ENCODE results near the gene RASSF8. TPM values are rescaled to one million over a fixed set of nuclear protein-coding genes. Genes with fewer than 3 reads are reported as not detected.

The RASSF8 gene
- total RNA-seq, 1 donor from 2014 or later: 77.0 TPM

- Histone ChIP-seq H4K20me1 (ENCODE audit: low read depth) (peaks cover 20% of the 10 kb centered on the region), H3F3A (ENCODE audit: low read depth) (peaks cover 52% of the 10 kb centered on the region), H3K27ac (no peak overlapping the region), H3K36me3 (no peaks in the 10 kb centered on the region), H3K4me1 (peaks cover 19% of the 10 kb centered on the region), H3K27me3 (peaks cover 100% of the 10 kb centered on the region), H3K4me3 (no peak overlapping the region), H3K4me2 (no peak overlapping the region), H2AFZ (replicated peaks) (no peak overlapping the region), H3K9me3 (ENCODE audit: low read depth) (no peaks in the 10 kb centered on the region), H3K9ac (no peak overlapping the region), H3K79me2 (ENCODE audit: low read depth) (no peaks in the 10 kb centered on the region)
- TF ChIP-seq EZH2phosphoT487 (IDR thresholded peaks at IDR 0.05) (no peak), CTCF (IDR thresholded peaks at IDR 0.05) (no peak)
- no peak overlapping the region for H3K4me3 Mint-ChIP-seq
- H3K27me3 Mint-ChIP-seq (ENCODE audit: insufficient read depth, low read depth): peaks cover 15% of the 10 kb centered on the region
- no peaks in the 10 kb centered on the region for H3K9me3 Mint-ChIP-seq
- DNase-seq (ENCODE audit: low spot score): no peak
- H3K27ac Mint-ChIP-seq: no peak overlapping the region
- H3K36me3 Mint-ChIP-seq: no peaks in the 10 kb centered on the region
- peaks cover 36% of the 10 kb centered on the region for H3K4me1 Mint-ChIP-seq
These were observed 158.6 kb downstream of the RASSF8 start for GRCh38 chr12:26116829-26117715.

GRCh38 chr12:26118308-26118707 is 159.8 kb downstream of the RASSF8 start:
- Mint-ChIP-seq H3K27me3 (ENCODE audit: insufficient read depth, low read depth) (peaks cover 19% of the 10 kb centered on the region), H3K36me3 (no peaks in the 10 kb centered on the region), H3K4me3 (no peak overlapping the region), H3K9me3 (no peaks in the 10 kb centered on the region), H3K27ac (no peak overlapping the region), H3K4me1 (peaks cover 28% of the 10 kb centered on the region)
- no peak overlapping the region for H2AFZ ChIP-seq (replicated peaks)
- TF ChIP-seq EZH2 (IDR thresholded peaks at IDR 0.05): no peak
- TF ChIP-seq EZH2phosphoT487 (IDR thresholded peaks at IDR 0.05): no peak
- no peak for TF ChIP-seq CTCF (IDR thresholded peaks at IDR 0.05)
- no peaks in the 10 kb centered on the region for H3K9me3 ChIP-seq (ENCODE audit: low read depth)
- no peak overlapping the region for H3K27ac ChIP-seq
- no peak for DNase-seq (ENCODE audit: low spot score)
- H3K27me3 ChIP-seq: peaks cover 100% of the 10 kb centered on the region
- no peak overlapping the region for H3K4me2 ChIP-seq
- H3F3A ChIP-seq (ENCODE audit: low read depth): peaks cover 47% of the 10 kb centered on the region
- peaks cover 21% of the 10 kb centered on the region for H4K20me1 ChIP-seq (ENCODE audit: low read depth)
- no peaks in the 10 kb centered on the region for H3K79me2 ChIP-seq (ENCODE audit: low read depth)
- H3K4me3 ChIP-seq: no peak overlapping the region
- no peaks in the 10 kb centered on the region for H3K36me3 ChIP-seq
- H3K4me1 ChIP-seq: peaks cover 10% of the 10 kb centered on the region
- H3K9ac ChIP-seq: no peak overlapping the region

GRCh38 chr12:26119391-26119989 is 161.0 kb downstream of the RASSF8 start:
- H2AFZ ChIP-seq (replicated peaks): no peak overlapping the region
- Mint-ChIP-seq H3K4me1 (peaks cover 34% of the 10 kb centered on the region), H3K27me3 (ENCODE audit: insufficient read depth, low read depth) (peaks cover 28% of the 10 kb centered on the region), H3K4me3 (no peak overlapping the region), H3K36me3 (no peaks in the 10 kb centered on the region), H3K27ac (no peak overlapping the region), H3K9me3 (no peaks in the 10 kb centered on the region)
- peaks cover 10% of the 10 kb centered on the region for H3K4me1 ChIP-seq
- DNase-seq (ENCODE audit: low spot score): peak; percentile 51
- H3K79me2 ChIP-seq (ENCODE audit: low read depth): no peaks in the 10 kb centered on the region
- no peak overlapping the region for H3K27ac ChIP-seq
- H3K36me3 ChIP-seq: no peaks in the 10 kb centered on the region
- peak; percentile 60 for TF ChIP-seq CTCF (IDR thresholded peaks at IDR 0.05)
- no peak for TF ChIP-seq EZH2 (IDR thresholded peaks at IDR 0.05)
- TF ChIP-seq EZH2phosphoT487 (IDR thresholded peaks at IDR 0.05): no peak
- peaks cover 46% of the 10 kb centered on the region for H3F3A ChIP-seq (ENCODE audit: low read depth)
- H3K4me2 ChIP-seq: no peak overlapping the region
- peaks cover 100% of the 10 kb centered on the region for H3K27me3 ChIP-seq
- H3K4me3 ChIP-seq: no peak overlapping the region
- peaks cover 30% of the 10 kb centered on the region for H4K20me1 ChIP-seq (ENCODE audit: low read depth)
- no peaks in the 10 kb centered on the region for H3K9me3 ChIP-seq (ENCODE audit: low read depth)
- H3K9ac ChIP-seq: no peak overlapping the region
